Posterior vena cava (tissue), 2 donors: ENCODE measurements around the gene PIGO. TPM values are rescaled to one million over a fixed set of nuclear protein-coding genes. Genes with fewer than 3 reads are reported as not detected.

Source experiments
- DNase-seq: peaks from one replicate; pipeline ENCODE4 v3.0.0-alpha.2; 2020; ENCODE audit warnings: low spot score
- intact Hi-C, 2 donors: fragments of 100-400 bp; cut with DNase I; formaldehyde crosslinking; loops; one replicate each; pipeline versions ENCODE4 v1.14.1 to v1.14.2; 2022 to 2023
- long read RNA-seq, 2 donors: library from polyadenylated mRNA; unstranded; transcript quantifications; one replicate each; pipeline ENCODE4 v2.0.0, GENCODE V29; 2020 to 2021
- total RNA-seq, 2 donors: library from RNA; stranded (reverse); fragmentation: NEBNext Ultra II Directional; extraction: Animal tissue kit (Norgen Biotek cat#: 25700); gene quantifications; one replicate each; pipeline ENCODE4 v1.2.1, GENCODE V29; 2021
- donor health status: DM: yes; HTN: yes; CAD: no.
- donor health status: DM: yes; HTN: yes; CAD: no.

The PIGO gene
- total RNA-seq: 10 to 100 TPM; 11.8 to 15.3 TPM
- long read RNA-seq, donor 1, partial matches to known transcripts: 9 of 13 reads
- long read RNA-seq, donor 1, other reads (novel, unspliced or antisense): 3 of 13 reads
- long read RNA-seq, donor 2, partial matches to known transcripts: 15 of 22 reads
- long read RNA-seq, donor 2, other reads (novel, unspliced or antisense): 3 of 22 reads

DNA sequence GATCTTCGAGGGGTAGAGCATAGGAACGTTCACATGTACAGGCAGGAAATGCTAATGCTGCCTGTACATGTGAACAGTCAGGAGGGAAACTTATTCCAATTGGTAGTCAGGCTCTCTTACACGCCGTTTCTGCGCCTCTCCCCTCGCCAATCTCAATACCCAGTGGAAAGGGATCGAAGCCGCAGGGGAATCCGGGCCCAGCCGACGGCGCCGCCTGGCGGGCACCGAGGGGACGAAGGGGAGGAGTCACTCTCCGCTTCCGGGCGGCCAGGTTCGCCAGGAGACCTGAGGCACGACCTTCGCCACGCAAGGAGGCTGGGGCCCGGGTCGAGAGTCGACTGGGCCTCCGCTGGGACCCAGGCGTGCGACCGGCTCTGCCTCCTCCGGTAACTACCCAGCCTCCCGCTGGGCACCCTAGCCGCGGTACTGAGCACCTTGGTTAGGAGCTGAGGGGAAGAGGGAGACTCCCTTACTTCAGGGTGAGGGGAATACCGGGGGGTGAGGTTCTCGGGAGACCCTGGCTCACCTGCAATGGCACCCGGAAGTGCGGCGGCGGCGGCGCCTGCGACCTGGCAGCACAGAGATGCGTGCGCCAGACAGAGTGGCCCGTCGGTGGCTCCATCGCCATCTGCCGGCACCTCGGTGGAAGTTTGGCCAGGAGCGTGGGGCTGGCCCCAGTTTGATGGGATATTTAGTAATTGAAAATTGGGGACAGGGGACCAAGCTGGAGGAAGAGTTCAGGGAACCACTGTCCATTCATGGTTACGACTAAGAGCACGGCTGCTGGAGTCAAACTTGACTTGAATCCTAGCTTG, at the start of gene PIGO:
Gene PIGO, minus strand, starts transcription at position 557 of the 815 bp plus-strand sequence. CDS start 1,026 bp downstream, outside the sequence.
- intact Hi-C loops: no loop called here
- DNase-seq: peak; percentile 97

DNA sequence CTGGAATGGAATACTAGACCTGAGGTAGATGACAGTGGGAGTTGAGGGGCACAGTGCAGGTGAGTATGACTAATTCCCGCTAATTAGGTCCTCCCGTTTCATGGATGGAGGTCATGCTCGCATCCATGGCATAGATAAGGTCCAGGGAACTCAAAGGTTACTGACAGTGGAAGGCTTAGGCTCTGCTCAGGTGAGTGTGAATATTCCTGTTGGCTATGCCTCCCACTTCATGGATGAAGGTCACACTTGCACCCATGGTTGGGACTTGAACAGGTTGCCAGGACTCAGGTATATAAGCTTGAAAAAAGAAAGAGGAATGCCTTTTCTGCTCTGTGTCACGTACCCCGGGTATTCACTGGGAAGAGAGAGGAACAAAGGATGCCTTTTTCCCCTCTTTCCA, 45.6 kb upstream of the PIGO start:
- intact Hi-C loops: no loop called here
- DNase-seq: no peak

DNA sequence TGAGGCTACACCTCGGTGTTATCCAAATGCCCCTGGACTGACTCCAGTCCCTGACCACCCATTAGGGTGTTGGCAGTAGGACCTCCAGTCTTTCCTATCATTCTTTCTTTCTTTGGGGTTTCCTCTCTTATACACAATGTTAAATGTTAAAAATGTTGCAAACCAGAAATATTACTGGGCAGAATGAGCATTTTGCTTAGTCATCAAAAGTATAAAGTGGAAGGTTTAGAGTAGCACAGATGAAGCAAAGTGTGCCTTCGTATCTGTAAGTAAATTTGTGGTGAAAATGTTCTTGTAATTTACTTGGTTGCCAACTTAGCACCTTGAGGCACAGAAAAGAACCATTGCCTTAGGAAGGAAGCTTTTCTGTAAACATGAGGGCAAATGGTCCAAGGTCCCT, 43.7 kb upstream of the PIGO start:
- intact Hi-C loops: no loop called here
- no peak for DNase-seq

DNA sequence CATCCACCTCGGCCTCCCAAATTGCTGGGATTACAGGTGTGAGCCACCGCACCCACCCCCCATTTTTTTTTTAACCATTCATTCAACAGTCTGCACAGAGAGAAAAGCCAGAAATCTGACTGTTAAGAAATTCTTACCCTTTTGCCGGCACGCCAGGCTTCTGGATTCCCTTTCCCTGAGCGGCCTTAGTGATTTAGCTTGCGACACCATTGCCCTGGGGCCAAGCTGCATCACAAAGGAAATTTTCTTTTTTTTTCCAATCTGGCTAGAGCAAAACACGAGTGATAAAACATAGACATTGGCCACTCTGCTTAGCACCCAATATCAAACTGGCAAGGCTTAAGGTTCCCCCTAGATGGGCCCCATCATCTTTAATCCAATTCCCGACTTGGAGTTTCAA, 40.5 kb upstream of the PIGO start:
- intact Hi-C loops: no loop called here
- no peak for DNase-seq

DNA sequence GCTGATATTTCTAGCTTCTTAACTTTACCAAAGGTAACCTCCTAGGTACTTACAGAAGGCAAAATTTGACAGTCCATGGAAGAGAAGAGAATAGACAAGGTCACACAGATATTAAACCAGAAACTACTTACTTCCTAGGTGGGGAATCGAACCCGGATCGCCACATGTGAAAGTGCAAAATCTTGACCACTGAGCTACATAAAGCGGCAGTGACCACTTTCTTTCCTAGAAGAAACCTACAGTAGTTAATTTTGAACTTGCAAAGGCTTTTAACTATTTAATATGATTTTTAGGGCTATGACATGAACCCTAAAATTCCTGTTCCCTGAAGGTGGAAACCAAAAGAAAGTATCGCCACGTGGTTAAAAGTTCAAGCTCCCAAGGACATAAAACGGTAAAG, 39.6 kb upstream of the PIGO start:
- no peak for DNase-seq
- intact Hi-C loops: no loop called here

DNA sequence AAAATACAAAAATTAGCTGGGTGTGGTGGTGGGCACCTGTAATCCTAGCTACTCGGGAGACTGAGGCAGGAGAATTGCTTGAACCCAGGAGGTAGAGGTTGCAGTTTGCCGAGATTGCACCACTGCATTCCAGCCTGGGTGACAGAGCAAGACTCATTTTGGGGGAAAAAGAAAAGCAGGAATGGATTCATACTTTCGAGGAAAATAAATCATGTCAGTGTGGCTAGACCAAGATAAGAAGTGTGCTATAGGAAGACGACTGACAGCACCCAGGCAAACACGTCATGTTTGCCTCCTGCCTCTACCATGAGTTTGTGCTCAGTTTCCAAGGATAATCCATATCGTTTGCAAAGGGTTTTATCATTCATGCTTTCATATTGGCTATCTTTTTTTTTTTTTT, 38.5 kb upstream of the PIGO start:
- no peak for DNase-seq
- intact Hi-C loops: loop anchor here in 1 of 2 donors (5.0 kb wide), 1 partner anchor 628 kb away; no protein-coding TSS in a partner anchor

DNA sequence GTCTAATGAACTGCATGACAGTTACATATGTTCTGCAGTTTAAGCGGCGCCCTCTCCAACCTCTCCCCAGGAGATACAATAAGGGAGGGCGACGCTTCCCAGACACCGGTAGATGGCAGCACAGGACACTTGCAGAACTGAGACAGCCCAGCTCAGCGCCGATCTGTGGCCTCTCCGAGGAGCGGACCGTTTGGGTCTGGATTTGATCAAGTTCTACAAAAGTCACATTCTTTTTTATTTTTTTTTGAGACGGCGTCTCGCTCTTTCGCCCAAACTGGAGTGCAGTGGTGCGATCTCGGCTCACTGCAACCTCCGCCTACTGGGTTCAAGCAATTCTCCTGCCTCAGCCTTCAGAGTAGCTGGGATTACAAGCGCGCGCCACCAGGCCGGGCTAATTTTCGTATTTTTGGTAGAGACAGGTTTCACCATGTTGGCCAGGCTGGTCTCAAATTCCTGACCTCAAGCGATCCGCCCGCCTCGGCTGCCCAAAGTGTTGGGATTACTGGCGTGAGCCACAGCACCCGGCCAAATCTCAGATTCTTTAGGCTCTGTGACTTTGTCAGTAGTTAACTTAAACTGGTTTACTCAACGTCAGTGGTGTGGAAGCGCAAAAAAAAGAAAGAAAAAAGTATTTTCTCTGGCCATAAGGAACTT, 20.6 kb upstream of the PIGO start:
- intact Hi-C loops: loop anchor here (5.0 to 10.0 kb wide), 4 partner anchors 140 to 438 kb away; no protein-coding TSS in a partner anchor
- DNase-seq: peak; percentile 97

DNA sequence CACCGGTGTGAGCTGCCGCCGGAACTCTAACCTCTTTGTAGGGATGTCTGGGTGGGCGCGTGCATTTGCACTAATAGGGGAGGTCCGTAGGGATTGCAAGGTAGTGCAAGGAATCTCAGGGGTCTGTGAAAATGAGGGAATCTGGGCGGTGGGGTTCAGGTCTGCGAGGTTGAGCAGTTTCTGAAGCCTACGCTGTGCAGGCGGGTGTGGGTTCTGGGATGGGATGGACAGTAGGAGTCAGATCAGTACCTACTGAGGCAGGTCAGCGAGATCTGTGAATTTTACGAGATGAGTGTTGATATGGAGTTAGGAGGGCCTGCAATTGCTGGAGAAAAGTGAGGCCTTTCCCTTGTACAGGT, 20.1 kb upstream of the PIGO start:
- no peak for DNase-seq
- intact Hi-C loops: loop anchor here (5.0 to 10.0 kb wide), 4 partner anchors 141 to 438 kb away; no protein-coding TSS in a partner anchor

DNA sequence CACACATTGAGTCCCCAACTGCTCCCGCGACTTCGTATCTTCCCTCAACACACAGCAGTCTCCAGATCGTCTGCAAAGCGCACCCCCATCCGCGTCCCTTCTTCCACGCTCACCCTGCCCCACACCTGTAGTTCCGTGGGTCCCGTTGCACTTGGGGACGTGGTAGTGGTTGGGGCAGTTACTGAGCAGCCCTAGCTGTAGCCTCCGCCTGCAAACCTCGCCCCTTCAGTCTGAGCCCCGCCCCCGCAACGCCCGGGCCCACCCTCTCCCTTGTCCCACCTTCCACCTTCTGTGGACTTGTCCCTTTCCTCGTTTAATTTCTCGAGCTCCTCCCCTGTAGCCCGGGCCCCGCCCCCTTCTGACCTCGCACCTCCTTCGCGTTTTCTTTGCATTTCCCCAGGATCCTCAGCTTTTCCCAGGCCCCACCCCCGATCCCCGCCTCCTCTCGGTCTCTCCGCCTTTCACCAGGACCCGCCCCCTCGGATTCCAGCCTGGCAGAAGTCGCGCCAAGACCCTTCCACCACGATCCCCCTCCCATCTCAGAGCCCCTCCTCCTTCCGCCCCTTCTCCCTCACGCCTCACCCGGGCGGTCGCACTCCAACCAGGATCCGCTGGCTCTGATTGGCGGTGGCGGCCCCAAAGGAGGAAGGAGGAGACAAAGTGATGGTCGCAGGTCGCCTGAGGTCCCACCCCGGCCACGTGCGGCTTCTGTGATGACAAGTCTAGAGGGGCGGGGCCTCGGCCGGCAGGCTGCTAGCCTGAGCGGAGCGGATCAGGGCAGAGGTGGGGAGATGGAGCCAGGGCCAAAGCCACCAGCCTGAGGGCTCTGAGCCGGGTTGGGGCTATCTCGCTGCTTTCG, 19.5 kb upstream of the PIGO start, which contains the start of gene ATOSB:
Gene ATOSB, minus strand, starts transcription at position 183 of the 859 bp plus-strand sequence. CDS start 7,588 bp downstream, outside the sequence.
- DNase-seq: peak; percentile 99
- intact Hi-C loops: loop anchor here (5.0 to 10.0 kb wide), 4 partner anchors 141 to 439 kb away; no protein-coding TSS in a partner anchor

DNA sequence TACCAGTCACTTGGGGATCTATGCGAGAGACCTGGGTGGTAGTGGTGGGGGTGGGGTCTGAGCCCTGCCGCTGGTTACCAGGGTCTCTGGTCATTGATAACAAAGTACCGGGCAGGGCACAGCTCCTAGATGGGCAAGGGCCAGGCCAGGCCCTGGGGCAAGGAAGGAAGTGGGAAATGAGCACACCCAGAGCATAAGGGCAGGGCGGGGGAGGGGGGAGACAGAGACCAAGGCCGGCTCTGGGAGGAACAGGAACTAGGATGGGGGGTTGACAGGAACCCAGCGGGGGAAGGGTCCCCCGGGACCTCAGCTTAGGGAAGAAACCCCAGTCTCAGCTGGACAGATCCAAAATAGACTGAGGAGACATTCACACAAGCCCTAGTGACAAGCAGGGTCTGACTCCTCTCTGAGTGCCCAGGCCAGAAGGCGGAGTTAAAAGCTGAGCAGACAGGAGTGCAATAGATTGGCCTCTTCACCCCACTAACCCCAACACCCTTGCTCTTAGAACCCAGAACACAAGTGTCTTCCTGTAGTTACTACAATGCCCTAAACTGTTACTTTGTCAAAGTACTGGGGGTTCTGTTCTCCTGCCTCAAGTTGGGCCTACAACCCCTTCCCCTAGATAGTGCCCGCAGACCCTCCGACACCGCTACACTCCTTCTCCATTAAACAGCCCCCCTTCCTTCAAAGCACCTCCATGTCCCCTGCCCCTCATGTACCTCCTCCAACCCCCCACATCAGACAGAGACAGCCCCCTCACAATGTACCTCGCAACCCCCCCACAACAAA, 18.6 kb upstream of the PIGO start:
- DNase-seq: peak; percentile 91
- intact Hi-C loops: loop anchor here (5.0 to 10.0 kb wide), 4 partner anchors 142 to 440 kb away; no protein-coding TSS in a partner anchor

DNA sequence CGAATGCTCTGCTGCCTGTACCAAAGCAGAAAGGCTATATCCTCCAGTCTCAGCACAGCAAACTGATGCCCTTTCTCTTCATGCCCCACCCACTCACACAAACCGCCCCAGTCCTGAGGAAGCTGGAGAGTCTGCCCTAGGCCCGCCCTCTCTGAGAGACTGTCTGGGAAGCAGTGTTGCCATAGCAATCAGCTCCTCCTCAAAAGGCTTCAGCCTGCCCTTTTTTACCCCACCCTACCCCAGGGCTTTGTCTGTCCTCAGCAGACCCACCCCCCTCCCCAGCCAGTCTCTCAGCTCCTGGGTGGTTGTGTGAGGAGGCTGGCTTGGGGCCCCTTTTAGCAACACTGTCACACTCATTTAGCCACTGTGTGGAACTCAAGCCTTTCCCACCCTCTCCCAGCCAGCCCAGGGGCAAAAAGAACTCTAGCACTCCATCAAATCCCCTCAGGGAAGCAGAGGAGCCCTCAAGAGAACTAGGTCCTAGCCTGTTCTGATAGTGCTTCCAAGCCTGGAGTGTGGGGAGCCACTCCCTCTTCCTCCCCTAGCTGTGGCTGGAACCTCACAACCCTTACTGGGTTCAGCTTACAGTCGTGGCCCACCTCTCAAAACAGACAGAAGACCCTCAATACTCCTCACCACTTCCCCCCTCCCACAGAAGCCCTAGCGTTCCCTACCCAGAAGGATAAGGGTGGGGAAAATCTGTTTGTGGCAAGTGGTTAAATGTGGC, 17.9 kb upstream of the PIGO start:
- DNase-seq: peak; percentile 95
- intact Hi-C loops: loop anchor here in 1 of 2 donors (10.0 kb wide), 2 partner anchors 361 to 441 kb away; no protein-coding TSS in a partner anchor

DNA sequence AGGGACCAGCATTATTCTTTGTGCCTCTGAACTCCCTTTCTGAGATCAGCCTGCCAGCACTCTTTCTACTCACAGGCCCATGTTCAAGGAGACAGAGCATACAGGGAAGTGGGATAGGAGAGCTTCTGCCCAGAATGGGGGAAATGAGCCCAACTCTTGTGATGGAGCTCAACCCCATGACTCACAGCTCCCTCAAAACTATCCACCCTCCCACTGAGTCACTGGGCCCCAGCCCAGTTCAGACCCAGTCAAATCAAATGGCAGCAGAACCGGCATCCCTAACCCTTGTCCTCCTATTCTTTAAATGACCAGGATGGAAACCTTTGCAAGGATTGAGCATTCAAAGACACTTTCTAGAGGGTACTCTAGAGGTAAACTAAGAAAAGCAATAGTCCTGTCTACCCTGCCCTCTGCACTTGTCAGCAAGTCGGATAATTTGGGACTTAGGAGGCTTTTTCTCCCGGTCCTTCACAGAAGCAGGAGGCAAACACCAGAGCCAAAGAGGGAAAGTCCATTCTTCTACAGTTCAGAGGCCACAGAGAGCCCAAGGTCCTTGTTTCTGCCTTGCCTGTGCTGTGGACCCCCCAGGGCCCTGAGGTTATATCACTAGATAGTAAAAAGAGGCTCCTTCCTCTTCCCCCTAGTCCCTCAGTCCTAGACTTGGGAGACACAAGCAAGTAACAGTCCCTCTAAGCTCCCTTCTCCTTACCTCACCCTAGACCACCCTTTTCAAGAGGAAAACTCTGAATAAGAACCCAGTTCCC, 16.0 kb upstream of the PIGO start:
- DNase-seq: peak; percentile 91
- intact Hi-C loops: loop anchor here in 1 of 2 donors (10.0 kb wide), 2 partner anchors 362 to 442 kb away; no protein-coding TSS in a partner anchor

DNA sequence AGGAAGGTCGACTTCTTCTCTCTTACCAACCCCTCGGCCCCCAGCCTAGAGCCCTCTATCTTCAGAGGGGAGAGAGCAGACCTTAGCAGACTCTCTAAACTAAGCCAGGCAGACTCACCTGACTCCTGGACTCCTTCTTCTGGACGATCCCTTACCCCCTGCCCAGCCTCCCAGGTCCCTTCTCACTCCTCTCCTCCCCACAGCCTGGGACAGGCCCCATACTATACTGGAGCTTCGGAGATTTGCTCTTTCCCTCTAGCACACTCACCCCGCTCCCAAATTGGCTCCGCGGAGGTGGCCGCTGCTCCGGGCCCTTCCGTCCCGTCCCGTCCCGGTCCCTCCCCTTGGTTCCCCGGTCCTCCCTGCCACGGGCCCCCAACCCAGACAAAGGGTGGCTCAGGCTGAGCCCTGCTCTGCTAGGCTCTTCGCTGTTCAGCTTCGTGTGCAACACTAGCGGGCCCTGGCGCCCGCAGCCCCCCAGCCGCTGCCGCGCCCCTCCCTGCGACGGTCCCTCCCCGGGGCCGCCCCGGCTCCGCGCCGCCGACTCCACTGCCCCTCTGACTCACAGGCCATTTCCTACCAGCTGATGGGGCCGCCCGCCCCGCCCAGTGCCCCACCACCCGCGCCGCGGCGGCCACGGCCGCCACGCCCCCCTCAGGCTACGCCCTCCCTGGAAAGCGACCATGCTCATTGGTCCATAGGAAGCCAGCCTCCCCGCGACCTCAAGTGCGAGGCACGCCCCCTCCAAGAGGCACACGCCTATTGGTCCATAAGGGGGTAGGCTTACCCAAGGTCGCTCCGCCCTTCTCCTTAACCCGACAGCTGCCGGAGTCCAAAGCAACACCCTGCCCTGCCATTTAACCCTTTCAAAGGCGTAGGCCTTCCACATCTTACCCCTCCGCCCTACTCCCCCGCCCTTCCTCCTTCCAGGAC, 14.9 kb upstream of the PIGO start:
- intact Hi-C loops: loop anchor here in 1 of 2 donors (10.0 kb wide), 2 partner anchors 364 to 444 kb away; no protein-coding TSS in a partner anchor
- DNase-seq: peak; percentile 99

DNA sequence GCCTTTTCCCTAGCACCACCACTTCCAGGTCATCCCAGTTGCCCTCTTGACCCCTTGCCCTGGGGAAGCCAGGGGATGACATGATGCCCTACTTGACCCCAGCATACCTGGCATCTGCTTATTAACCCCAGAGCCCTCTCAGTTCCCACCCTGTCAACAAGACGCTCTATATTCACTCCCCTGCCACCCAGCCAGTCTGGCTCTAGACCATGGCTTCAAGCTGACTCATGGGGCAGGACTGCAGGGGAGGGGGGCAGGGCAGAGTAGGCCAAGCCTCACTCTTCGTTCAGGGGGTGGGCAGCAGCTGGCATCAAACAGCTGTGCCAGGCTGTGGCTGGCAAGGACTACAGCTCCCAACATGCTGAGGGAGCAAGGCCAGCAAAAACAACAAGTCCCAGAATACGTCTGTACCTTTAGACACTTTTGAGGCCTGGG, 14.0 kb upstream of the PIGO start:
- intact Hi-C loops: loop anchor here in 1 of 2 donors (10.0 kb wide), 2 partner anchors 364 to 444 kb away; no protein-coding TSS in a partner anchor
- peak; percentile 67 for DNase-seq

DNA sequence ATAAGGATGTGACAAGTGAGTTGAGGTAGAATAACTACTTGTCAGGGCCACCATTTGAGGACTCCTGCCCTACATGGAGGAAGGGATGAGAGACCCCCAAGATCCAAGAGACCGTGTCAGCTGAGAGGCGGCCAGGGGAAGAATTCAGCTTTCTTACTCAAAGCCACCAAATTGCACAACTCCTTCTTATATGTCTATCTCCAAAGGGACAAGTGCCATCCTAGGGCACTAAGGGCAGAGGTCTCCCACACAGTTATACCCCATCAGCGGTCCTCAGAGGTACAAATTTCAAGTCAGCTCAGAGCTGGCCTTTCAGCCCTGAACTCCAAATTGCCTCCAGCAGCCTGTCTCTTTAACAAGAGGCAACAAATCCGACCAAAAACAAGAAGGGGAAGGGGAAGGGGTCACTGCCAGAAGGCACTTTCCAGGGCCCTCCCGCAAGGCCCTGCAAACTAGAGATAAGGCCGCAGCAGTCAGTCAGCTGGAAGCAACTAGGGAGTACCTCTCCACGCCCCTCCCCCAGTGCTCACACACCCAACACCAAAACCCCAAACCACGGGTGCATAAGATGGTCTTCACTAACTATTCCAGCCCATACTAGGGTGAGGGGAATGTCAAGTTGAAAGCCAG, 12.7 kb upstream of the PIGO start:
- intact Hi-C loops: loop anchor here in 1 of 2 donors (10.0 kb wide), 1 partner anchor 736 kb away; no protein-coding TSS in a partner anchor
- DNase-seq: peak; percentile 73
